A549 (cell line): ENCODE data around the gene SRR. TPM values are rescaled to one million over a fixed set of nuclear protein-coding genes. Genes with fewer than 3 reads are reported as not detected.
A peak's percentile ranks its signal among the peaks of the same experiment; 100 is the strongest.

ENCODE experiments used
- ATAC-seq, 2 experiments: fragments of 200-7000 bp in 1 of 2; fragments of >200 bp in 1 of 2; cut with Nextera tagmentation in 1 of 2; cut with Tn5 transposase in 1 of 2; 3 replicates each; pipeline versions ENCODE4 v1.8.0 to v1.9.1; 2018 to 2020; ENCODE audit warnings: mild to moderate bottlenecking in 1 of 2, moderate library complexity in 1 of 2
- CTCF ChIA-PET: fragments of 300-600 bp; sonication (Branson Sonifier 250); formaldehyde crosslinking; extraction: SDS; loops from one replicate; lab custom pipeline; 2021; ENCODE audit warnings: antibody characterized with exemption, inconsistent platforms; lab: Yijun Ruan, JAX
- POLR2A ChIA-PET: fragments of 350-600 bp; formaldehyde crosslinking; extraction: SDS; loops from one replicate; lab custom pipeline; 2021; ENCODE audit warnings: antibody characterized with exemption, inconsistent platforms; lab: Yijun Ruan, JAX
- DNase-seq, 2 experiments: peaks; one replicate each; pipeline versions ENCODE4 v3.0.0 to v3.0.0-alpha.2; 2011 to 2016; ENCODE audit warnings: low read depth in 1 of 2, low spot score in 1 of 2
- FAIRE-seq: peaks from 2 replicates; lab custom pipeline; 2011; peaks lifted over from hg19 to GRCh38; lab: Jason Lieb, UNC
- H3K27ac ChIP-seq, 2 experiments: fragments of >200 bp; sonication (Bioruptor Twin); formaldehyde crosslinking; 3 replicates each; pipeline ENCODE4 v1.5.1; 2016 to 2017
- H3K4me1 ChIP-seq: fragments of >200 bp; sonication (Bioruptor Twin); formaldehyde crosslinking; 3 replicates; pipeline ENCODE4 v1.6.1; 2016
- H3K4me2 ChIP-seq: fragments of >200 bp; sonication (Bioruptor Twin); formaldehyde crosslinking; 3 replicates; pipeline ENCODE4 v1.6.1; 2016
- H3K4me3 ChIP-seq: fragments of >200 bp; sonication (Bioruptor Twin); formaldehyde crosslinking; 3 replicates; pipeline ENCODE4 v1.5.1; 2016
- H3K9me3 ChIP-seq: fragments of >200 bp; sonication (Bioruptor Twin); formaldehyde crosslinking; 3 replicates; pipeline ENCODE4 v1.6.1; 2016
- EHF ChIP-seq: fragments of 250-450 bp; sonication (Bioruptor Pico); IDR thresholded peaks from 2 replicates; pipeline ENCODE4 v1.5.0; 2020; ENCODE audit warnings: mild to moderate bottlenecking
- EP300 ChIP-seq, 2 experiments: fragments of >200 bp; sonication (Bioruptor Twin); formaldehyde crosslinking; IDR thresholded peaks; 2 replicates in 1 of 2; 3 replicates in 1 of 2; pipeline ENCODE4 v1.6.1; 2016 to 2017
- FOSL2 ChIP-seq, 2 experiments: fragments of 450-650 bp in 1 of 2; fragments of >200 bp in 1 of 2; sonication (Bioruptor Twin) in 1 of 2; formaldehyde crosslinking; IDR thresholded peaks; 2 replicates each; pipeline versions ENCODE4 v1.5.0 to v1.6.1; 2016 to 2020; ENCODE audit warnings: mild to moderate bottlenecking in 1 of 2, moderate library complexity in 1 of 2
- GATA3 ChIP-seq: IDR thresholded peaks from 2 replicates; pipeline ENCODE4 v1.6.1; 2012; ENCODE audit warnings: borderline replicate concordance
- JUNB ChIP-seq: fragments of >200 bp; sonication (Bioruptor Twin); formaldehyde crosslinking; IDR thresholded peaks from 2 replicates; pipeline ENCODE4 v1.6.1; 2016
- MAFK ChIP-seq: fragments of 450-650 bp; IDR thresholded peaks from 2 replicates; pipeline ENCODE4 v1.6.1; 2014; ENCODE audit not compliant: partially characterized antibody
- NFE2L2 ChIP-seq: fragments of 150-350 bp; conservative IDR thresholded peaks from 2 replicates; pipeline ENCODE4 v1.6.1; 2014; ENCODE audit warnings: low read length
- POLR2AphosphoS2 ChIP-seq: conservative IDR thresholded peaks from 2 replicates; pipeline ENCODE4 v1.6.1; 2012; ENCODE audit warnings: low read length, improper control_type of control experiment, inconsistent platforms
- RCOR1 ChIP-seq: fragments of 150-350 bp; IDR thresholded peaks from 2 replicates; pipeline ENCODE4 v1.6.1; 2014; ENCODE audit warnings: antibody characterized with exemption, low read length, low read depth
- RFX5 ChIP-seq: fragments of 450-650 bp; IDR thresholded peaks from 2 replicates; pipeline ENCODE4 v1.7.1; 2014; ENCODE audit warnings: antibody characterized with exemption, mild to moderate bottlenecking, moderate library complexity
- RNF2 ChIP-seq: fragments of 200-600 bp; sonication (generic); IDR thresholded peaks from 2 replicates; pipeline ENCODE4 v1.6.1; 2016; ENCODE audit warnings: low read depth, mild to moderate bottlenecking, antibody characterized with exemption, moderate library complexity, borderline replicate concordance
- SMC3 ChIP-seq: fragments of >200 bp; sonication (Bioruptor Twin); formaldehyde crosslinking; IDR thresholded peaks from 3 replicates; pipeline ENCODE4 v1.6.1; 2018; ENCODE audit warnings: inconsistent platforms
- TFCP2L1 ChIP-seq: fragments of 250-450 bp; sonication (Bioruptor Pico); IDR thresholded peaks from 2 replicates; pipeline ENCODE4 v1.5.0; 2021; ENCODE audit warnings: mild to moderate bottlenecking
- ZFP36 ChIP-seq: fragments of 450-650 bp; IDR thresholded peaks from 2 replicates; pipeline ENCODE4 v1.6.1; 2014; ENCODE audit warnings: borderline replicate concordance; ENCODE audit not compliant: partially characterized antibody
- WGBS: methylation state at CpG from one replicate; pipeline ENCODE4 v1.1.6; 2017; ENCODE audit errors: missing lambda C conversion rate; 5-methylcytosine and 5-hydroxymethylcytosine counted together
- polyA plus RNA-seq, 4 experiments: library from polyadenylated mRNA; depleted of rRNA in 3 of 4; stranded (reverse); fragments of >200 nt; fragmentation: RNase III in 1 of 4; extraction: RNeasy Plus Mini Kit Qiagen cat#74134 plus additional on column Dnase treatment in 1 of 4; gene quantifications; 2 replicates in 3 of 4; 3 replicates in 1 of 4; pipeline ENCODE4 v1.2.3, GENCODE V29; 2011 to 2017
- TF ChIP-seq, protein P1 (sequence below): IDR thresholded peaks from 2 replicates; pipeline ENCODE4 v1.6.1; 2012
- TF ChIP-seq, protein P2 (sequence below): fragments of 250-450 bp; sonication (Bioruptor Pico); IDR thresholded peaks from 2 replicates; pipeline ENCODE4 v1.5.0; 2020; ENCODE audit warnings: low read depth, mild to moderate bottlenecking, moderate library complexity
- TF ChIP-seq, protein P3 (sequence below): fragments of 150-350 bp; IDR thresholded peaks from 2 replicates; pipeline ENCODE4 v1.6.1; 2014; ENCODE audit warnings: low read depth, mild to moderate bottlenecking, low read length

SRR gene
- polyA plus RNA-seq, 2 of the 4 experiments (the other 2 are of a cell fraction) = 13.2 to 16.7 TPM

DNA sequence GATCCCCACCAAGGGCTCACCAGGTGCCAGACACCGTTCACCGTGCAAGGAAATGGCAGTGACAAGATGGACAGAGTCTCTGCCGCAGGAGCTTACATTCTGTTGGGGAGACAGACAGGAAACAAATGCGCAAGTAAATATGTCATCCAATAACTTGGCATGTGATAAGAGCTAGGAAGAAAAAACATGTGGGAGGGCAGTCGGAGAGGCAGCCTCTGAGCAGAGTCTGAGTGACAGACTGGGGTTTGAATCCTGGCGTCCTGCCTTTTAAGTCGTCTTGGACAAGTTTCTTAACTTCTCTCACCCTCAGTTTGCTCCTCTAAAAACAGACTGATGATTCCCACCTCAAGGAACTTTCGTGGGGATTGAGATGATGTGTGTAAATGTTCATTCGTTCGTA is 40.8 kb downstream of the SRR start:
- Histone ChIP-seq H3K9me3 (no peaks in the 10 kb centered on the region), H3K27ac (no peak overlapping the region), H3K4me1 (peaks cover 14% of the 10 kb centered on the region), H3K4me3 (no peak overlapping the region), H3K4me2 (no peak overlapping the region)
- FAIRE-seq (no peak), DNase-seq (no peak), ATAC-seq (no peak)
- TF ChIP-seq NFE2L2 (no peak), SMC3 (no peak), TFCP2L1 (CRISPR knock-in tag) (no peak), RCOR1 (no peak), EP300 (IDR thresholded peaks at IDR 0.05) (no peak), GATA3 (no peak), RNF2 (no peak), EHF (CRISPR knock-in tag) (no peak), MAFK (no peak), POLR2AphosphoS2 (no peak)
- TF ChIP-seq, protein P1, sequence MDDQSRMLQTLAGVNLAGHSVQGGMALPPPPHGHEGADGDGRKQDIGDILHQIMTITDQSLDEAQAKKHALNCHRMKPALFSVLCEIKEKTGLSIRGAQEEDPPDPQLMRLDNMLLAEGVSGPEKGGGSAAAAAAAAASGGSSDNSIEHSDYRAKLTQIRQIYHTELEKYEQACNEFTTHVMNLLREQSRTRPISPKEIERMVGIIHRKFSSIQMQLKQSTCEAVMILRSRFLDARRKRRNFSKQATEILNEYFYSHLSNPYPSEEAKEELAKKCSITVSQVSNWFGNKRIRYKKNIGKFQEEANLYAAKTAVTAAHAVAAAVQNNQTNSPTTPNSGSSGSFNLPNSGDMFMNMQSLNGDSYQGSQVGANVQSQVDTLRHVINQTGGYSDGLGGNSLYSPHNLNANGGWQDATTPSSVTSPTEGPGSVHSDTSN = no peak
- TF ChIP-seq, protein P2, sequence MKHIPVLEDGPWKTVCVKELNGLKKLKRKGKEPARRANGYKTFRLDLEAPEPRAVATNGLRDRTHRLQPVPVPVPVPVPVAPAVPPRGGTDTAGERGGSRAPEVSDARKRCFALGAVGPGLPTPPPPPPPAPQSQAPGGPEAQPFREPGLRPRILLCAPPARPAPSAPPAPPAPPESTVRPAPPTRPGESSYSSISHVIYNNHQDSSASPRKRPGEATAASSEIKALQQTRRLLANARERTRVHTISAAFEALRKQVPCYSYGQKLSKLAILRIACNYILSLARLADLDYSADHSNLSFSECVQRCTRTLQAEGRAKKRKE (CRISPR knock-in tag) = no peak
- TF ChIP-seq, protein P3, sequence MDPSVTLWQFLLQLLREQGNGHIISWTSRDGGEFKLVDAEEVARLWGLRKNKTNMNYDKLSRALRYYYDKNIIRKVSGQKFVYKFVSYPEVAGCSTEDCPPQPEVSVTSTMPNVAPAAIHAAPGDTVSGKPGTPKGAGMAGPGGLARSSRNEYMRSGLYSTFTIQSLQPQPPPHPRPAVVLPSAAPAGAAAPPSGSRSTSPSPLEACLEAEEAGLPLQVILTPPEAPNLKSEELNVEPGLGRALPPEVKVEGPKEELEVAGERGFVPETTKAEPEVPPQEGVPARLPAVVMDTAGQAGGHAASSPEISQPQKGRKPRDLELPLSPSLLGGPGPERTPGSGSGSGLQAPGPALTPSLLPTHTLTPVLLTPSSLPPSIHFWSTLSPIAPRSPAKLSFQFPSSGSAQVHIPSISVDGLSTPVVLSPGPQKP = no peak
- ChIA-PET POLR2A (no interaction called here), CTCF (interaction anchor here (4.6 to 13.0 kb wide), 2 partner anchors 8 to 21 kb away, joined by 30 to 216 read pairs; no protein-coding TSS in a partner anchor)
- 92% methylated on average over 10 of the region's 10 CpGs for WGBS

DNA sequence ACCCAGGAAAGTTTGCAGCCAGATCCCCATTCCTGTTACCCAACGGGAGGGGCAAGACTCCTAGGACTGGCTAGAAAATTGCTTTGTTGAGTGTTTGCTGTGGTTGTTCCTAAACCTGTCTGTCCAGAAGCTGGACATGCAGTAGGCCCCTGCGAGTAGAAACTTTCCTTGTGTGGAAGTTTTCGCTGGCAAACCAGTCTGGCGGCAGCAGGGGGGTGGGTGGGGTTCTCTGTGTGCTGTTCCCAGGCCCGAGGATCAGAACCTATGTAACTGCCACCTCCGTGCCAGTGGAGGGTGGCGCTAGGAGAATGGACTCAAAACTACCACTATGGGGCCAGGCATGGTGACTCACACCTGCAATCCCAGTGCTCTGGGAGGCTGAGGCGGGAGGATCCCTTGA is 42.7 kb downstream of the SRR start:
- H3K9me3 ChIP-seq = no peaks in the 10 kb centered on the region
- FAIRE-seq (no peak), ATAC-seq (no peak), DNase-seq (no peak)
- 81% methylated on average over 6 of the region's 8 CpGs for WGBS
- no peak overlapping the region for H3K4me3 ChIP-seq
- POLR2A ChIA-PET = interaction anchor here (1.3 kb wide), 1 partner anchor 9 kb away, joined by 3 read pairs; the partner anchor contains the start of gene SGSM2
- TF ChIP-seq FOSL2 (IDR thresholded peaks at IDR 0.05) (no peak), FOSL2 (CRISPR knock-in tag; IDR thresholded peaks at IDR 0.05) (0 out of 2 replicates have a peak, but pooled peaks have one; percentile 8), RCOR1 (no peak)
- H3K4me2 ChIP-seq = no peak overlapping the region
- 0 out of 6 replicates have a peak overlapping the region, but pooled peaks of 1 of the 2 experiments have one; percentile 35 for H3K27ac ChIP-seq
- CTCF ChIA-PET = interaction anchor here (0.7 to 13.0 kb wide), 7 partner anchors 10 to 653 kb away, joined by 4 to 216 read pairs (median 8); partner anchors contain the start of genes SGSM2 and TSR1
- peaks cover 14% of the 10 kb centered on the region for H3K4me1 ChIP-seq

DNA sequence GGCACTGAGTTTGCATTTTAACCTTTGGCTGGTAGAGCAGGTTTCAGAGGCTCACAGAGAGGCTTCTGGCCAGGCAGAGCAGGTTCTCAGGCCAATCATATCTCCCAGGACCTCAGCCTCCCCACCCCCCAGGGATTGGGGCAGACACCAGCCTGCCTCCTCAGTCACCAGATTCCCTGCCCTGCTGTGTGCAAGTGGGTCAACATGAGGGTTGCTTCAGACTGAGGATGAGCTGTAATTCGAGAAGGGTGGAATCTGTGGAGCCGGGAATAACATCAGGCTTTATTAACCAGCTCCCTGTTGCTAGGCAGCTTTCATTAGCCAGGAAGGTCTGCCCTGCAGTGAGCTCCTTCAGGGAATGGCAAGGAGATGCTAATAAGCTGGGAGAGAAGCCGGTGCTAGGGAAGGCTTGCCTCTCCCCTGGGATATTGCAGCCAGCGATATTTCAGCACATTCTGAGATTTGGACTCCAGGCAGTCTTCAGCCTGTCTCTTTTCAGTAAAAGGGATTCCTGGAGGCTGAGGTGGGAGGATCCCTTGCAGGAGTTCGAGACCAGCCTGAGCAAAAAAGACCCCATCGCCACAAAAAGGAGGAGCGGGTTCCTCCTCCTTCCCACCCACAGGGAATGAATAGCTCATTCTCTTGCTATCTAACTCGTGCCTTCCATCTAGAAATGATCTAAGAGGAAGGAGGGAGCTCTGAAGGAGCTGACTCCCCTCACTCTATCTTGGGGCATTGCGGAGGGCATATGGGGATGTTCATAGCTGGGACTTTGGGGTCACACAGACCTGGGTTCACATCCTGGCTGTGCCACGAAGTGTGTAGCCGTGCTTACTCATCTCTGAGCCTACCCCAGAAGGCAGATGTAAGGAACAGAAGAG is 44.3 kb downstream of the SRR start:
- Histone ChIP-seq H3K4me3 (no peak overlapping the region), H3K27ac (peak overlapping the region; percentile 14 to 77; a peak in 4 of 6 replicates), H3K4me1 (peaks cover 14% of the 10 kb centered on the region), H3K4me2 (peak overlapping the region; percentile 46), H3K9me3 (no peaks in the 10 kb centered on the region)
- FAIRE-seq = no peak
- POLR2A ChIA-PET = interaction anchor here (1.0 to 1.8 kb wide), 2 partner anchors 11 to 44 kb away, joined by 6 to 26 read pairs; partner anchors contain the start of genes SGSM2, SMG6, SRR and TSR1
- CTCF ChIA-PET = interaction anchor here (0.5 to 13.0 kb wide), 12 partner anchors 10 to 310 kb away, joined by 3 to 216 read pairs (median 6); partner anchors contain the start of genes HIC1, SGSM2 and TSR1
- TF ChIP-seq RFX5 (peak; percentile 95), ZFP36 (no peak), JUNB (no peak)
- peak; percentile 78 to 87 for ATAC-seq
- 66% methylated on average over 11 of the region's 11 CpGs for WGBS
- DNase-seq = peak; percentile 47 to 84
